Left lung (tissue), 10 donors: ENCODE measurements around the gene EVA1C. TPM values are rescaled to one million over a fixed set of nuclear protein-coding genes. Genes with fewer than 3 reads are reported as not detected.
"Not testable (repeated sequence)": the region's sequence is repeated elsewhere in the genome, so short reads cannot be mapped to it uniquely, and the experiment has no call there.

Source experiments
- ATAC-seq: fragments of 200-7000 bp; cut with Tn5 transposase; one replicate; pipeline ENCODE4 v1.9.1; 2020; ENCODE audit warnings: moderate library complexity
- DNase-seq, 4 donors: peaks; one replicate each; pipeline ENCODE4 v3.0.0-alpha.2; 2013 to 2020
- H3K27ac ChIP-seq, 2 donors: fragments of 200-600 bp; sonication (generic) in 1 of 2; one replicate each; pipeline versions ENCODE4 v1.5.0 to v1.8.0; 2020 to 2021
- H3K27me3 ChIP-seq, 2 donors: fragments of 200-600 bp; sonication (generic) in 1 of 2; one replicate each; pipeline versions ENCODE4 v1.5.0 to v1.8.0; 2020 to 2021
- H3K36me3 ChIP-seq, 2 donors: fragments of 200-600 bp; sonication (generic) in 1 of 2; one replicate each; pipeline versions ENCODE4 v1.5.0 to v1.8.0; 2020 to 2021
- H3K4me1 ChIP-seq, 2 donors: fragments of 200-600 bp; one replicate each; pipeline ENCODE4 v1.8.0; 2021
- H3K4me3 ChIP-seq, 2 donors: fragments of 200-600 bp; sonication (generic) in 1 of 2; one replicate each; pipeline versions ENCODE4 v1.5.0 to v1.8.0; 2020 to 2021; ENCODE audit warnings: mild to moderate bottlenecking in 1 of 2
- H3K9me3 ChIP-seq, 2 donors: fragments of 200-600 bp; sonication (generic) in 1 of 2; one replicate each; pipeline versions ENCODE4 v1.5.0 to v1.8.0; 2020 to 2021
- CTCF ChIP-seq, 2 donors: fragments of 200-600 bp; sonication (generic) in 1 of 2; IDR thresholded peaks; one replicate each; pipeline versions ENCODE4 v1.5.0 to v1.8.0; 2021; ENCODE audit warnings: antibody characterized with exemption in 2 of 2
- intact Hi-C, 2 donors: fragments of 100-400 bp; cut with DNase I; formaldehyde crosslinking; loops; one replicate each; pipeline versions ENCODE4 v1.11.2 to v1.14.2; 2022
- polyA plus RNA-seq, 6 donors: library from polyadenylated mRNA; unstranded; fragments of 120-200 nt; gene quantifications; one replicate each; pipeline ENCODE4 v1.2.1, GENCODE V29; 2013; ENCODE audit not compliant: insufficient read length in 6 of 6
- total RNA-seq, 2 donors: library from RNA; stranded (reverse); fragmentation: NEBNext Ultra II Directional; extraction: Animal tissue kit (Norgen Biotek cat#: 25700); gene quantifications; one replicate each; pipeline ENCODE4 v1.2.1, GENCODE V29; 2021
- donor health status: DM: no; HTN: yes; CAD: no.
- donor health status: DM: no; HTN: no; CAD: no.

Gene EVA1C
- total and polyA plus RNA-seq, 8 donors: 2.9 to 29.8 (median 4.3) TPM

- no peak for TF ChIP-seq CTCF (IDR thresholded peaks at IDR 0.05)
- ATAC-seq: no peak
- Histone ChIP-seq H3K27ac (no peak overlapping the region), H3K4me1 (peaks cover 11 to 15% of the 10 kb centered on the region in 2 donors), H3K4me3 (no peak overlapping the region), H3K9me3 (no peaks in the 10 kb centered on the region), H3K36me3 (peaks cover 0 to 22% of the 10 kb centered on the region in 2 donors), H3K27me3 (no peaks in the 10 kb centered on the region)
- intact Hi-C loops: no loop called here
- no peak for DNase-seq
These were observed 24.2 kb upstream of the EVA1C start for GRCh38 chr21:32388306-32388705.

GRCh38 chr21:32389337-32390015 is 23.0 kb upstream of the EVA1C start:
- DNase-seq (no peak), ATAC-seq (no peak)
- no peaks in the 10 kb centered on the region for H3K9me3 ChIP-seq
- peaks cover 0 to 10% of the 10 kb centered on the region in 2 donors for H3K36me3 ChIP-seq
- H3K4me1 ChIP-seq: peaks cover 11 to 20% of the 10 kb centered on the region in 2 donors
- H3K4me3 ChIP-seq: no peak overlapping the region
- H3K27ac ChIP-seq: no peak overlapping the region
- intact Hi-C loops: no loop called here
- no peaks in the 10 kb centered on the region for H3K27me3 ChIP-seq
- no peak for TF ChIP-seq CTCF (IDR thresholded peaks at IDR 0.05)

- peaks cover 11 to 20% of the 10 kb centered on the region in 2 donors for H3K4me1 ChIP-seq
- H3K4me3 ChIP-seq, DNase-seq, intact Hi-C loops, ATAC-seq, H3K9me3 ChIP-seq, H3K27me3 ChIP-seq, H3K27ac ChIP-seq, H3K36me3 ChIP-seq: not testable (repeated sequence)
These were observed 21.8 kb upstream of the EVA1C start for GRCh38 chr21:32390537-32391224.

GRCh38 chr21:32391755-32392154 is 20.8 kb upstream of the EVA1C start:
- Histone ChIP-seq H3K4me1 (peaks cover 11 to 20% of the 10 kb centered on the region in 2 donors), H3K27ac (no peak overlapping the region), H3K4me3 (peak overlapping the region; percentile 95 to 99), H3K9me3 (no peaks in the 10 kb centered on the region), H3K36me3 (no peaks in the 10 kb centered on the region), H3K27me3 (peaks cover 0 to 6% of the 10 kb centered on the region in 2 donors)
- ATAC-seq (no peak), DNase-seq (no peak)
- no peak for TF ChIP-seq CTCF (IDR thresholded peaks at IDR 0.05)
- intact Hi-C loops: no loop called here

GRCh38 chr21:32392299-32392879 is 20.1 kb upstream of the EVA1C start:
- peak; percentile 22 for ATAC-seq
- intact Hi-C loops: no loop called here

More at GRCh38 chr21:32392299-32392879, 20.1 kb upstream of the EVA1C start:
- TF ChIP-seq CTCF (IDR thresholded peaks at IDR 0.05): no peak
- peaks cover 11 to 20% of the 10 kb centered on the region in 2 donors for H3K4me1 ChIP-seq
- H3K27me3 ChIP-seq: peaks cover 0 to 6% of the 10 kb centered on the region in 2 donors
- H3K36me3 ChIP-seq: no peaks in the 10 kb centered on the region
- no peak for DNase-seq
- no peaks in the 10 kb centered on the region for H3K9me3 ChIP-seq
- H3K27ac ChIP-seq: peak overlapping the region in 1 of 2 donors; percentile 82
- peak overlapping the region; percentile 95 to 99 for H3K4me3 ChIP-seq
